Neural crest cell (in vitro differentiated cells): ENCODE results near the gene SHB. TPM values are rescaled to one million over a fixed set of nuclear protein-coding genes. Genes with fewer than 3 reads are reported as not detected.
A peak's percentile ranks its signal among the peaks of the same experiment; 100 is the strongest.

ENCODE experiments used
- DNase-seq: peaks from one replicate; pipeline ENCODE4 v3.0.0; 2021; ENCODE audit warnings: low read depth, mixed read lengths, low spot score
- H3K27ac Mint-ChIP-seq: one replicate; pipeline ENCODE4 v1.8.0; 2021; ENCODE audit warnings: mild to moderate bottlenecking, mixed read lengths; ENCODE audit not compliant: unreplicated experiment
- H3K27me3 Mint-ChIP-seq: 2 replicates; pipeline ENCODE4 v1.8.0; 2021; ENCODE audit warnings: low read depth, mild to moderate bottlenecking, mixed read lengths
- H3K36me3 Mint-ChIP-seq: 2 replicates; pipeline ENCODE4 v1.8.0; 2021; ENCODE audit warnings: low read depth, mild to moderate bottlenecking, mixed read lengths
- H3K4me1 Mint-ChIP-seq: 2 replicates; pipeline ENCODE4 v1.8.0; 2021; ENCODE audit warnings: mixed read lengths
- H3K4me3 Mint-ChIP-seq: one replicate; pipeline ENCODE4 v1.8.0; 2021; ENCODE audit warnings: mild to moderate bottlenecking, mixed read lengths
- H3K9me3 Mint-ChIP-seq: 2 replicates; pipeline ENCODE4 v1.8.0; 2021; ENCODE audit warnings: mixed read lengths
- CTCF ChIP-seq: fragments of 200-600 bp; sonication (generic); conservative IDR thresholded peaks from 2 replicates; pipeline ENCODE4 v1.5.0; 2021; ENCODE audit warnings: antibody characterized with exemption, mild to moderate bottlenecking
- total RNA-seq: library from RNA; stranded (reverse); gene quantifications from 2 replicates; pipeline ENCODE4 v1.2.1, GENCODE V29; 2021

SHB gene
- total RNA-seq, 1 donor from 2014 or later = 4.6 TPM

GRCh38 chr9:37978481-37978864, 90.6 kb downstream of the SHB start:
- Mint-ChIP-seq H3K4me1 (peaks cover 13% of the 10 kb centered on the region), H3K4me3 (no peak overlapping the region), H3K27me3 (no peaks in the 10 kb centered on the region), H3K27ac (no peak overlapping the region), H3K36me3 (no peaks in the 10 kb centered on the region), H3K9me3 (no peaks in the 10 kb centered on the region)
- no peak for DNase-seq
- TF ChIP-seq CTCF = no peak

GRCh38 chr9:37977851-37978480, 91.1 kb downstream of the SHB start:
- no peaks in the 10 kb centered on the region for H3K9me3 Mint-ChIP-seq
- DNase-seq = no peak
- no peak overlapping the region for H3K27ac Mint-ChIP-seq

DNA sequence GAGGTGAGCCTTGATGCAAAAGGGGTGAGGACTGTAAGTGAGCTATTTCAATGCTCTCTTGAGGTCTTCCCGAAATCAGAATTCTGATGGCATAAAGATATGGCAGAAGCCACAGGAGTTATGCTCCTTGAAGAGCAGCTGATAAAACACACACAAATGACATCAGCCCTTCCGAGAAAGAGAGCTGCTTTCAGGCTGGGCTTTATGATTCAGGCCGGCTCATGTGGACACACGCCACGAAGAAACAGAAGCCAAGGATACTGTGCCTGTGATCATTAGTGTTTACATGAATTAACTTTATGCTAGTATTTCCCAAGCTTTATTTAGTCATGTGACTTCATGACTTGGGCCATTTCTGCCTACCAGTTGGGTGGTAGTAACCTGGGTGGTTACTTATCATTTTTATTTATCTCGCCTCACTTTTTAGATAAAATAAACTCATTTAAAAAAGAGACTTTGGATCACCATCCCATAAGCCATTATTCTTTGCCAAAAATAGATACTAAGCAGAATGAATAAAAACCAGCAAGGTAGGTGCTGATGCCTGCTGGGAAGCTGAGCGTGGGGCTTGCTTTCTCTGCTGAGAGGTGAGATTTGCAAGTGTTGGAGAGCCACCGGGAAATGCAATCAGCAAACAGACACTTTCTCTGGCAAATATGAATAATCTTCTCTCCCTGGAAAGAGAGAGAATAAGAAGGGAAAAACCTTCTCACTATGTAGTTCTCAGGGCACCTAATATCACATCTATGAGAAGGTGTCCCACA, 92.1 kb downstream of the SHB start:
- TF ChIP-seq CTCF = no peak
- no peak overlapping the region for H3K4me3 Mint-ChIP-seq
- DNase-seq = no peak
- no peaks in the 10 kb centered on the region for H3K9me3 Mint-ChIP-seq
- no peak overlapping the region for H3K27ac Mint-ChIP-seq
- H3K4me1 Mint-ChIP-seq = peaks cover 13% of the 10 kb centered on the region
- no peaks in the 10 kb centered on the region for H3K36me3 Mint-ChIP-seq
- H3K27me3 Mint-ChIP-seq = no peaks in the 10 kb centered on the region

More at GRCh38 chr9:37977851-37978480, 91.1 kb downstream of the SHB start:
- Mint-ChIP-seq H3K27me3 (no peaks in the 10 kb centered on the region), H3K4me3 (no peak overlapping the region), H3K36me3 (no peaks in the 10 kb centered on the region), H3K4me1 (peaks cover 13% of the 10 kb centered on the region)
- TF ChIP-seq CTCF = no peak

DNA sequence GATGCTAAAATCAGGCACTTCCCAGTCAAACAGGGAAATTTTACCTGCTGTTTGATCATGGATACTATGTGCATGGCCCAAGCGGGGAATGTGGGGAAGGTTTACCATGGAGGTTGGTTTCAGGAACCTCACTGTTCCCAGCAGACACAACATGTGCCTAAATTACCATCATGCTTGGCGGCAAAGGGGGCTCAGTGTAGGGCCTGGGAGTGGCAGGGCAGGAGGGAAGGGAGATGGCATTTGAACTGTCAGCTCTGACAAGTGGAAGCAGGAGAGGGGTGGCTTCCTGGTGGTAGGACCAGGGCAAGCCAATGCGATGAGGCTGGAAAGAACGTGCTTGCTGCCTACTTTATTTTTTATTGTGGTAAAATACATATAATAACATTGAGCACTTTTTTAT, 93.4 kb downstream of the SHB start:
- no peak for TF ChIP-seq CTCF
- no peaks in the 10 kb centered on the region for H3K36me3 Mint-ChIP-seq
- peaks cover 5% of the 10 kb centered on the region for H3K4me1 Mint-ChIP-seq
- no peak for DNase-seq
- H3K27ac Mint-ChIP-seq = no peak overlapping the region
- H3K27me3 Mint-ChIP-seq = no peaks in the 10 kb centered on the region
- H3K4me3 Mint-ChIP-seq = no peak overlapping the region
- no peaks in the 10 kb centered on the region for H3K9me3 Mint-ChIP-seq

- no peak for DNase-seq
- H3K4me1 Mint-ChIP-seq = peaks cover 5% of the 10 kb centered on the region
- no peak overlapping the region for H3K4me3 Mint-ChIP-seq
- H3K27me3 Mint-ChIP-seq = no peaks in the 10 kb centered on the region
- TF ChIP-seq CTCF = no peak
- no peaks in the 10 kb centered on the region for H3K9me3 Mint-ChIP-seq
- H3K27ac Mint-ChIP-seq = peak overlapping the region; percentile 50
- H3K36me3 Mint-ChIP-seq = no peaks in the 10 kb centered on the region
Observed at GRCh38 chr9:37974506-37975173, 94.4 kb downstream of the SHB start.
